GM12878 (cell line): ENCODE data around the gene UBAC2. TPM values are rescaled to one million over a fixed set of nuclear protein-coding genes. Genes with fewer than 3 reads are reported as not detected.
A peak's percentile ranks its signal among the peaks of the same experiment; 100 is the strongest.

Experiments used
- CEBPB ChIP-seq, 2 experiments: fragments of 150-350 bp in 1 of 2; IDR thresholded peaks; 2 replicates each; pipeline ENCODE4 v1.6.1; 2012 to 2014; ENCODE audit warnings: low read depth in 2 of 2, low read length in 2 of 2, borderline replicate concordance in 1 of 2, inconsistent platforms in 1 of 2
- CEBPZ ChIP-seq: fragments of 150-350 bp; IDR thresholded peaks from 2 replicates; pipeline ENCODE4 v1.6.1; 2016; ENCODE audit warnings: low read depth, low read length
- CHD4 ChIP-seq: fragments of 200-600 bp; sonication (generic); IDR thresholded peaks from 2 replicates; pipeline ENCODE4 v1.6.1; 2016; ENCODE audit warnings: mild to moderate bottlenecking
- EP300 ChIP-seq, 2 experiments: fragments of 150-350 bp in 1 of 2; IDR thresholded peaks; 2 replicates each; pipeline ENCODE4 v1.6.1; 2011 to 2012; ENCODE audit warnings: low read depth in 2 of 2, low read length in 2 of 2, borderline replicate concordance in 1 of 2, improper control_type of control experiment in 1 of 2, inconsistent platforms in 1 of 2; ENCODE audit not compliant: control insufficient read depth in 1 of 2
- ESRRA ChIP-seq: IDR thresholded peaks from 2 replicates; pipeline ENCODE4 v1.6.1; 2012; ENCODE audit warnings: mild to moderate bottlenecking, low read length, improper control_type of control experiment
- HCFC1 ChIP-seq: fragments of 150-350 bp; IDR thresholded peaks from 2 replicates; pipeline ENCODE4 v1.6.1; 2014; ENCODE audit warnings: low read length
- KLF5 ChIP-seq: fragments of 450-650 bp; IDR thresholded peaks from 2 replicates; pipeline ENCODE4 v1.6.1; 2014; ENCODE audit warnings: mild to moderate bottlenecking; ENCODE audit not compliant: partially characterized antibody
- MXI1 ChIP-seq: fragments of 150-350 bp; IDR thresholded peaks from 2 replicates; pipeline ENCODE4 v1.6.1; 2011; ENCODE audit warnings: low read depth, mild to moderate bottlenecking, inconsistent platforms, low read length, improper control_type of control experiment
- NR2F1 ChIP-seq: fragments of 450-650 bp; conservative IDR thresholded peaks from 2 replicates; pipeline ENCODE4 v1.6.1; 2017; ENCODE audit warnings: mild to moderate bottlenecking
- POLR2AphosphoS5 ChIP-seq: IDR thresholded peaks from 2 replicates; pipeline ENCODE4 v1.6.1; 2011; ENCODE audit warnings: mild to moderate bottlenecking, low read length, inconsistent platforms
- RAD21 ChIP-seq: IDR thresholded peaks from 2 replicates; pipeline ENCODE4 v1.6.1; 2011; ENCODE audit warnings: mild to moderate bottlenecking, low read depth, low read length, moderate library complexity; ENCODE audit not compliant: insufficient read depth
- RAD51 ChIP-seq: fragments of 450-650 bp; IDR thresholded peaks from 2 replicates; pipeline ENCODE4 v1.6.1; 2016; ENCODE audit warnings: moderate library complexity, mild to moderate bottlenecking, inconsistent platforms
- RELA ChIP-seq: fragments of 450-650 bp; IDR thresholded peaks from 2 replicates; pipeline ENCODE4 v1.8.0; 2014; ENCODE audit warnings: borderline replicate concordance; ENCODE audit not compliant: partially characterized antibody
- SMAD5 ChIP-seq: IDR thresholded peaks from 2 replicates; pipeline ENCODE4 v1.6.1; 2016; ENCODE audit warnings: antibody characterized with exemption, low read depth
- SMARCA5 ChIP-seq: fragments of 450-650 bp; IDR thresholded peaks from 2 replicates; pipeline ENCODE4 v1.6.1; 2017; ENCODE audit warnings: mild to moderate bottlenecking
- STAT3 ChIP-seq: IDR thresholded peaks from 2 replicates; pipeline ENCODE4 v1.6.1; 2011; ENCODE audit warnings: low read depth, low read length, improper control_type of control experiment
- TCF3 ChIP-seq: IDR thresholded peaks from 2 replicates; pipeline ENCODE4 v1.6.1; 2012; ENCODE audit warnings: low read depth, mild to moderate bottlenecking, low read length, borderline replicate concordance; ENCODE audit not compliant: insufficient read depth
- TCF7 ChIP-seq: IDR thresholded peaks from 2 replicates; pipeline ENCODE4 v1.6.1; 2014; ENCODE audit warnings: antibody characterized with exemption, borderline replicate concordance
- YBX1 ChIP-seq: fragments of 450-650 bp; IDR thresholded peaks from 2 replicates; pipeline ENCODE4 v1.6.1; 2016; ENCODE audit warnings: antibody characterized with exemption
- YY1 ChIP-seq: IDR thresholded peaks from 2 replicates; pipeline ENCODE4 v1.6.1; 2011; ENCODE audit warnings: low read depth, mild to moderate bottlenecking, low read length
- ZNF687 ChIP-seq: fragments of 450-650 bp; IDR thresholded peaks from 2 replicates; pipeline ENCODE4 v1.6.1; 2017; ENCODE audit warnings: mild to moderate bottlenecking, moderate library complexity
- polyA plus RNA-seq, 11 experiments: library from polyadenylated mRNA; depleted of rRNA in 4 of 11; unstranded in 6 of 11; stranded (reverse) in 5 of 11; fragments of >200 nt; fragmentation: Nextera tagmentation in 4 of 11; fragmentation: Illumina TruSeq in 1 of 11; extraction: Ambion mirVana in 4 of 11; extraction: Trizol in 1 of 11; gene quantifications; 1 replicate in 1 of 11; 2 replicates in 10 of 11; pipeline versions ENCODE4 v1.2.1 to v1.2.3, GENCODE V29; 2011 to 2016; ENCODE audit warnings: inconsistent platforms in 2 of 11, missing spikeins in 2 of 11, low read depth in 1 of 11
- total RNA-seq, 4 experiments: library from RNA; depleted of rRNA in 3 of 4; stranded (reverse); fragments of >200 nt in 3 of 4; fragmentation: Illumina TruSeq in 1 of 4; extraction: Trizol in 1 of 4; gene quantifications; 2 replicates each; pipeline versions ENCODE4 v1.2.1 to v1.2.3, GENCODE V29; 2013 to 2021

Gene UBAC2
- total and polyA plus RNA-seq, 10 of the 15 experiments (the other 5 are each of a cell fraction or from before 2014, with no cell fraction given): 3.0 to 54.6 (median 17.4) TPM

- TF ChIP-seq KLF5 (peak; percentile 85), YBX1 (peak; percentile 100), POLR2AphosphoS5 (peak; percentile 68; the same call in 1 of the 2 replicates), CHD4 (no peak), RELA (peak; percentile 54), STAT3 (no peak), NR2F1 (peak; percentile 87), HCFC1 (no peak), MXI1 (0 out of 2 replicates have a peak, but pooled peaks have one; percentile 50), YY1 (0 out of 2 replicates have a peak, but pooled peaks have one; percentile 17), ZNF687 (peak; percentile 45; the same call in 1 of the 2 replicates), SMARCA5 (no peak), ESRRA (no peak), CEBPB (IDR thresholded peaks at IDR 0.05; ENCODE audit: borderline replicate concordance in 1 of 2, low read depth in 2 of 2, low read length in 2 of 2) (peak in 1 of 2 experiments; percentile 10; a peak in 1 of 4 replicates), TCF3 (no peak), CEBPZ (no peak), EP300 (IDR thresholded peaks at IDR 0.05; ENCODE audit: borderline replicate concordance in 1 of 2, control insufficient read depth in 1 of 2, low read depth in 2 of 2, low read length in 2 of 2) (peak; percentile 51 to 78; a peak in 1 of 4 replicates), RAD51 (no peak; the same call in none of the 2 replicates), TCF7 (peak; percentile 93), RAD21 (peak; percentile 5; the same call in 1 of the 2 replicates), SMAD5 (no peak)
Observed at GRCh38 chr13:99366075-99366987, 165.7 kb downstream of the UBAC2 start (continued).
